Parathyroid adenoma (tissue), 2 donors: Measurements from ENCODE around the gene HOXA6.
A peak's percentile ranks its signal among the peaks of the same experiment; 100 is the strongest.

Experiments
- H2AFZ ChIP-seq: fragments of 300-600 bp; sonication (generic); one replicate; pipeline ENCODE4 v1.7.0; 2017; ENCODE audit warnings: antibody characterized with exemption, mild to moderate bottlenecking
- H3K27ac ChIP-seq: fragments of 300-600 bp; sonication (generic); one replicate; pipeline ENCODE4 v1.7.0; 2017
- H3K27me3 ChIP-seq: fragments of 300-600 bp; sonication (generic); one replicate; pipeline ENCODE4 v1.7.0; 2017; ENCODE audit warnings: low read length; ENCODE audit not compliant: control insufficient read depth, insufficient read depth
- H3K36me3 ChIP-seq: fragments of 300-600 bp; sonication (generic); one replicate; pipeline ENCODE4 v1.7.0; 2017; ENCODE audit warnings: low read length; ENCODE audit not compliant: control insufficient read depth, insufficient read depth
- H3K4me1 ChIP-seq: fragments of 300-600 bp; sonication (generic); one replicate; pipeline ENCODE4 v1.7.0; 2017; ENCODE audit warnings: control low read depth
- H3K4me2 ChIP-seq: fragments of 300-600 bp; sonication (generic); one replicate; pipeline ENCODE4 v1.7.0; 2017; ENCODE audit warnings: low read length
- H3K4me3 ChIP-seq: fragments of 300-600 bp; sonication (generic); one replicate; pipeline ENCODE4 v1.7.0; 2017; ENCODE audit warnings: low read depth, low read length
- H3K79me2 ChIP-seq: fragments of 300-600 bp; sonication (generic); one replicate; pipeline ENCODE4 v1.7.0; 2017; ENCODE audit warnings: control low read depth
- H3K9ac ChIP-seq: fragments of 300-600 bp; sonication (generic); one replicate; pipeline ENCODE4 v1.7.0; 2017; ENCODE audit warnings: mild to moderate bottlenecking
- H3K9me3 ChIP-seq: fragments of 300-600 bp; sonication (generic); one replicate; pipeline ENCODE4 v1.7.0; 2017; ENCODE audit warnings: low read length; ENCODE audit not compliant: control insufficient read depth
- CTCF ChIP-seq: fragments of 300-600 bp; sonication (generic); IDR thresholded peaks from one replicate; pipeline ENCODE4 v1.7.0; 2017; ENCODE audit warnings: antibody characterized with exemption, mild to moderate bottlenecking
- donor health status: primary hyperparathyroidism.

The HOXA6 gene

GRCh38 chr7:27193335-27194001, 45.9 kb upstream of the HOXA6 start:
- no peak overlapping the region for H3K4me2 ChIP-seq
- no peak overlapping the region for H3K27ac ChIP-seq
- H3K9me3 ChIP-seq = no peaks in the 10 kb centered on the region
- no peaks in the 10 kb centered on the region for H3K79me2 ChIP-seq
- no peak for TF ChIP-seq CTCF
- no peak overlapping the region for H3K4me3 ChIP-seq
- peaks cover 21% of the 10 kb centered on the region for H3K27me3 ChIP-seq
- H3K36me3 ChIP-seq = no peaks in the 10 kb centered on the region
- H3K4me1 ChIP-seq = no peaks in the 10 kb centered on the region
- no peak overlapping the region for H2AFZ ChIP-seq
- no peak overlapping the region for H3K9ac ChIP-seq

- no peak overlapping the region for H3K9ac ChIP-seq
- no peaks in the 10 kb centered on the region for H3K9me3 ChIP-seq
- no peaks in the 10 kb centered on the region for H3K4me1 ChIP-seq
- no peaks in the 10 kb centered on the region for H3K79me2 ChIP-seq
- no peak for TF ChIP-seq CTCF
- no peak overlapping the region for H3K4me3 ChIP-seq
- peak overlapping the region; percentile 25 for H3K4me2 ChIP-seq
- H3K36me3 ChIP-seq = no peaks in the 10 kb centered on the region
- peaks cover 21% of the 10 kb centered on the region for H3K27me3 ChIP-seq
- H3K27ac ChIP-seq = no peak overlapping the region
- H2AFZ ChIP-seq = no peak overlapping the region
Observed at GRCh38 chr7:27192546-27193334, 45.2 kb upstream of the HOXA6 start.

- H3K27me3 ChIP-seq = peaks cover 24% of the 10 kb centered on the region
- no peak overlapping the region for H3K4me3 ChIP-seq
Observed at GRCh38 chr7:27191833-27192545, 44.4 kb upstream of the HOXA6 start.

GRCh38 chr7:27191161-27191731, 43.7 kb upstream of the HOXA6 start:
- Histone ChIP-seq H3K4me3 (no peak overlapping the region), H3K27ac (no peak overlapping the region), H3K79me2 (no peaks in the 10 kb centered on the region), H3K9ac (no peak overlapping the region), H3K27me3 (peaks cover 24% of the 10 kb centered on the region), H2AFZ (no peak overlapping the region), H3K4me1 (no peaks in the 10 kb centered on the region), H3K4me2 (no peak overlapping the region), H3K9me3 (no peaks in the 10 kb centered on the region), H3K36me3 (no peaks in the 10 kb centered on the region)
- TF ChIP-seq CTCF = no peak

More at GRCh38 chr7:27191833-27192545, 44.4 kb upstream of the HOXA6 start:
- H3K36me3 ChIP-seq = no peaks in the 10 kb centered on the region
- H3K27ac ChIP-seq = no peak overlapping the region
- H3K9ac ChIP-seq = no peak overlapping the region
- H3K9me3 ChIP-seq = no peaks in the 10 kb centered on the region
- no peak overlapping the region for H2AFZ ChIP-seq
- no peak overlapping the region for H3K4me2 ChIP-seq
- TF ChIP-seq CTCF = no peak
- H3K79me2 ChIP-seq = no peaks in the 10 kb centered on the region
- no peaks in the 10 kb centered on the region for H3K4me1 ChIP-seq
